Measurements from ENCODE around the gene DICER1. TPM values are rescaled to one million over a fixed set of nuclear protein-coding genes. Genes with fewer than 3 reads are reported as not detected.
A peak's percentile ranks its signal among the peaks of the same experiment; 100 is the strongest.

The DICER1 gene
- total and polyA plus RNA-seq, 2 experiments from 2014 or later: 21.4 to 59.2 TPM

- Mint-ChIP-seq H3K9me3 (no peaks in the 10 kb centered on the region), H3K27me3 (ENCODE audit: insufficient read depth, low read depth, poor library complexity) (no peaks in the 10 kb centered on the region), H3K4me3 (no peak overlapping the region), H3K36me3 (ENCODE audit: low read depth) (peaks cover 7% of the 10 kb centered on the region; the same call in 2 of the 3 replicates), H3K27ac (0 out of 2 replicates have a peak overlapping the region, but pooled peaks have one; percentile 75), H3K4me1 (peaks cover 60% of the 10 kb centered on the region)
- H3K4me3 ChIP-seq: no peak overlapping the region
- H3K36me3 ChIP-seq (ENCODE audit: insufficient read depth): peaks cover 6% of the 10 kb centered on the region; the same call in 1 of the 2 replicates
- no peaks in the 10 kb centered on the region for H3K27me3 ChIP-seq (ENCODE audit: insufficient read depth)
- ATAC-seq (no peak), DNase-seq (ENCODE audit: low spot score) (no peak)
- H3K4me1 ChIP-seq (ENCODE audit: insufficient read depth): peaks cover 53% of the 10 kb centered on the region
- no peaks in the 10 kb centered on the region for H3K9me2 ChIP-seq (ENCODE audit: insufficient read depth)
- H3K27ac ChIP-seq (ENCODE audit: low read depth): peak overlapping the region; percentile 78; the same call in 1 of the 2 replicates
- H3K79me2 ChIP-seq (replicated peaks; ENCODE audit: insufficient read depth): peaks cover 91% of the 10 kb centered on the region
- H4K20me1 ChIP-seq (replicated peaks; ENCODE audit: insufficient read depth): peaks cover 8% of the 10 kb centered on the region
- H2AFZ ChIP-seq: no peak overlapping the region
- H3K4me2 ChIP-seq: no peak overlapping the region
- H3F3A ChIP-seq (replicated peaks; ENCODE audit: low read depth): no peaks in the 10 kb centered on the region
- TF ChIP-seq EZH2phosphoT487 (IDR thresholded peaks at IDR 0.05; ENCODE audit: unreplicated experiment): no peak
- TF ChIP-seq NANOG (IDR thresholded peaks at IDR 0.05; ENCODE audit: borderline replicate concordance): no peak
- no peak for TF ChIP-seq CREB1 (CRISPR knock-in tag; IDR thresholded peaks at IDR 0.05; ENCODE audit: low read depth)
- TF ChIP-seq, protein P1, sequence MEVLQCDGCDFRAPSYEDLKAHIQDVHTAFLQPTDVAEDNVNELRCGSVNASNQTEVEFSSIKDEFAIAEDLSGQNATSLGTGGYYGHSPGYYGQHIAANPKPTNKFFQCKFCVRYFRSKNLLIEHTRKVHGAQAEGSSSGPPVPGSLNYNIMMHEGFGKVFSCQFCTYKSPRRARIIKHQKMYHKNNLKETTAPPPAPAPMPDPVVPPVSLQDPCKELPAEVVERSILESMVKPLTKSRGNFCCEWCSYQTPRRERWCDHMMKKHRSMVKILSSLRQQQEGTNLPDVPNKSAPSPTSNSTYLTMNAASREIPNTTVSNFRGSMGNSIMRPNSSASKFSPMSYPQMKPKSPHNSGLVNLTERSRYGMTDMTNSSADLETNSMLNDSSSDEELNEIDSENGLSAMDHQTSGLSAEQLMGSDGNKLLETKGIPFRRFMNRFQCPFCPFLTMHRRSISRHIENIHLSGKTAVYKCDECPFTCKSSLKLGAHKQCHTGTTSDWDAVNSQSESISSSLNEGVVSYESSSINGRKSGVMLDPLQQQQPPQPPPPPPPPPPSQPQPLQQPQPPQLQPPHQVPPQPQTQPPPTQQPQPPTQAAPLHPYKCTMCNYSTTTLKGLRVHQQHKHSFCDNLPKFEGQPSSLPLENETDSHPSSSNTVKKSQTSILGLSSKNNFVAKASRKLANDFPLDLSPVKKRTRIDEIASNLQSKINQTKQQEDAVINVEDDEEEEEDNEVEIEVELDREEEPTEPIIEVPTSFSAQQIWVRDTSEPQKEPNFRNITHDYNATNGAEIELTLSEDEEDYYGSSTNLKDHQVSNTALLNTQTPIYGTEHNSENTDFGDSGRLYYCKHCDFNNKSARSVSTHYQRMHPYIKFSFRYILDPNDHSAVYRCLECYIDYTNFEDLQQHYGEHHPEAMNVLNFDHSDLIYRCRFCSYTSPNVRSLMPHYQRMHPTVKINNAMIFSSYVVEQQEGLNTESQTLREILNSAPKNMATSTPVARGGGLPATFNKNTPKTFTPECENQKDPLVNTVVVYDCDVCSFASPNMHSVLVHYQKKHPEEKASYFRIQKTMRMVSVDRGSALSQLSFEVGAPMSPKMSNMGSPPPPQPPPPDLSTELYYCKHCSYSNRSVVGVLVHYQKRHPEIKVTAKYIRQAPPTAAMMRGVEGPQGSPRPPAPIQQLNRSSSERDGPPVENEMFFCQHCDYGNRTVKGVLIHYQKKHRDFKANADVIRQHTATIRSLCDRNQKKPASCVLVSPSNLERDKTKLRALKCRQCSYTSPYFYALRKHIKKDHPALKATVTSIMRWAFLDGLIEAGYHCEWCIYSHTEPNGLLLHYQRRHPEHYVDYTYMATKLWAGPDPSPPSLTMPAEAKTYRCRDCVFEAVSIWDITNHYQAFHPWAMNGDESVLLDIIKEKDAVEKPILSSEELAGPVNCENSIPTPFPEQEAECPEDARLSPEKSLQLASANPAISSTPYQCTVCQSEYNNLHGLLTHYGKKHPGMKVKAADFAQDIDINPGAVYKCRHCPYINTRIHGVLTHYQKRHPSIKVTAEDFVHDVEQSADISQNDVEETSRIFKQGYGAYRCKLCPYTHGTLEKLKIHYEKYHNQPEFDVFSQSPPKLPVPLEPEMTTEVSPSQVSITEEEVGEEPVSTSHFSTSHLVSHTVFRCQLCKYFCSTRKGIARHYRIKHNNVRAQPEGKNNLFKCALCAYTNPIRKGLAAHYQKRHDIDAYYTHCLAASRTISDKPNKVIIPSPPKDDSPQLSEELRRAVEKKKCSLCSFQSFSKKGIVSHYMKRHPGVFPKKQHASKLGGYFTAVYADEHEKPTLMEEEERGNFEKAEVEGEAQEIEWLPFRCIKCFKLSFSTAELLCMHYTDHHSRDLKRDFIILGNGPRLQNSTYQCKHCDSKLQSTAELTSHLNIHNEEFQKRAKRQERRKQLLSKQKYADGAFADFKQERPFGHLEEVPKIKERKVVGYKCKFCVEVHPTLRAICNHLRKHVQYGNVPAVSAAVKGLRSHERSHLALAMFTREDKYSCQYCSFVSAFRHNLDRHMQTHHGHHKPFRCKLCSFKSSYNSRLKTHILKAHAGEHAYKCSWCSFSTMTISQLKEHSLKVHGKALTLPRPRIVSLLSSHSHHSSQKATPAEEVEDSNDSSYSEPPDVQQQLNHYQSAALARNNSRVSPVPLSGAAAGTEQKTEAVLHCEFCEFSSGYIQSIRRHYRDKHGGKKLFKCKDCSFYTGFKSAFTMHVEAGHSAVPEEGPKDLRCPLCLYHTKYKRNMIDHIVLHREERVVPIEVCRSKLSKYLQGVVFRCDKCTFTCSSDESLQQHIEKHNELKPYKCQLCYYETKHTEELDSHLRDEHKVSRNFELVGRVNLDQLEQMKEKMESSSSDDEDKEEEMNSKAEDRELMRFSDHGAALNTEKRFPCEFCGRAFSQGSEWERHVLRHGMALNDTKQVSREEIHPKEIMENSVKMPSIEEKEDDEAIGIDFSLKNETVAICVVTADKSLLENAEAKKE (CRISPR knock-in tag; IDR thresholded peaks at IDR 0.05): no peak
- no peak for TF ChIP-seq JUNB (IDR thresholded peaks at IDR 0.05; ENCODE audit: unreplicated experiment)
- no peak for TF ChIP-seq CTCF (conservative IDR thresholded peaks at IDR 0.05; ENCODE audit: low read depth in 2 of 2)
- TF ChIP-seq POLR2AphosphoS5 (IDR thresholded peaks at IDR 0.05; ENCODE audit: low read depth): no peak
- no peak for TF ChIP-seq ZNF114 (CRISPR knock-in tag; IDR thresholded peaks at IDR 0.05)
- TF ChIP-seq ZNF331 (CRISPR knock-in tag; IDR thresholded peaks at IDR 0.05; ENCODE audit: low read depth): no peak
- no peak for TF ChIP-seq EZH2 (IDR thresholded peaks at IDR 0.05; ENCODE audit: low read depth, unreplicated experiment)
- TF ChIP-seq STAT1 (IDR thresholded peaks at IDR 0.05; ENCODE audit: unreplicated experiment): no peak
- TF ChIP-seq REST (IDR thresholded peaks at IDR 0.05; ENCODE audit: unreplicated experiment): no peak
- TF ChIP-seq, protein P2, sequence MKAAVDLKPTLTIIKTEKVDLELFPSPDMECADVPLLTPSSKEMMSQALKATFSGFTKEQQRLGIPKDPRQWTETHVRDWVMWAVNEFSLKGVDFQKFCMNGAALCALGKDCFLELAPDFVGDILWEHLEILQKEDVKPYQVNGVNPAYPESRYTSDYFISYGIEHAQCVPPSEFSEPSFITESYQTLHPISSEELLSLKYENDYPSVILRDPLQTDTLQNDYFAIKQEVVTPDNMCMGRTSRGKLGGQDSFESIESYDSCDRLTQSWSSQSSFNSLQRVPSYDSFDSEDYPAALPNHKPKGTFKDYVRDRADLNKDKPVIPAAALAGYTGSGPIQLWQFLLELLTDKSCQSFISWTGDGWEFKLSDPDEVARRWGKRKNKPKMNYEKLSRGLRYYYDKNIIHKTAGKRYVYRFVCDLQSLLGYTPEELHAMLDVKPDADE (IDR thresholded peaks at IDR 0.05): no peak
These were observed 20.0 kb downstream of the DICER1 start for GRCh38 chr14:95137164-95137803.
